ENCODE measurements around the gene ADK. TPM values are rescaled to one million over a fixed set of nuclear protein-coding genes. Genes with fewer than 3 reads are reported as not detected.

Gene ADK
- total RNA-seq, 1 experiment from 2014 or later, result 26.8 TPM

- H3K4me3 Mint-ChIP-seq, result no peak overlapping the region
- TF ChIP-seq CTCF (conservative IDR thresholded peaks at IDR 0.05), result no peak
- Histone ChIP-seq H3K79me1 (ENCODE audit: insufficient read depth, low read depth, low read length, poor library complexity, severe bottlenecking) (no peaks in the 10 kb centered on the region), H4K20me1 (ENCODE audit: control insufficient read depth, insufficient read depth, insufficient read length) (no peaks in the 10 kb centered on the region), H4K5ac (ENCODE audit: insufficient read length, low read depth, low read length) (no peak overlapping the region), H3K4ac (ENCODE audit: low read depth, low read length) (no peak overlapping the region), H3K4me2 (ENCODE audit: insufficient read depth, insufficient read length, low read length) (no peak overlapping the region), H3K23ac (ENCODE audit: insufficient read length, low read depth, low read length) (no peak overlapping the region), H3T11ph (ENCODE audit: low read length) (no peak overlapping the region), H2BK120ac (ENCODE audit: low read depth, low read length, poor library complexity, severe bottlenecking) (no peak overlapping the region), H2AFZ (ENCODE audit: low read length) (no peak overlapping the region), H4K91ac (ENCODE audit: insufficient read length, low read depth, low read length) (no peak overlapping the region), H3K14ac (ENCODE audit: insufficient read depth, low read length) (no peak overlapping the region), H2BK12ac (ENCODE audit: insufficient read length, low read depth, low read length) (no peak overlapping the region), H3K9ac (ENCODE audit: extremely low read depth, insufficient read length, low read length) (no peak overlapping the region), H3K9me3 (ENCODE audit: control insufficient read depth, low read depth, low read length) (no peaks in the 10 kb centered on the region), H3K23me2 (ENCODE audit: insufficient read length, low read depth, low read length, poor library complexity, severe bottlenecking) (no peaks in the 10 kb centered on the region), H2BK20ac (ENCODE audit: low read depth, low read length, poor library complexity, severe bottlenecking) (no peak overlapping the region), H3K56ac (ENCODE audit: insufficient read length, low read depth, low read length) (no peak overlapping the region), H2AK5ac (ENCODE audit: insufficient read length, low read length) (no peak overlapping the region), H3K79me2 (ENCODE audit: insufficient read depth, low read length) (no peaks in the 10 kb centered on the region), H4K8ac (replicated peaks; ENCODE audit: insufficient read length, low read depth, low read length) (no peak overlapping the region), H2BK15ac (ENCODE audit: low read depth, low read length) (no peak overlapping the region), H2BK5ac (ENCODE audit: insufficient read length, low read length) (no peak overlapping the region), H3K4me1 (ENCODE audit: insufficient read depth, low read length) (no peaks in the 10 kb centered on the region), H3K27ac (ENCODE audit: insufficient read length, low read depth, low read length) (no peak overlapping the region), H3K18ac (ENCODE audit: insufficient read length, low read depth, low read length) (no peak overlapping the region), H3K27me3 (ENCODE audit: insufficient read depth, low read length) (no peaks in the 10 kb centered on the region)
- peaks cover 0 to 3% (median 0%) of the 10 kb centered on the region in 3 experiments; a peak in 2 of 7 replicates for H3K36me3 Mint-ChIP-seq (ENCODE audit: insufficient read depth in 1 of 3, low read depth in 3 of 3)
- peaks cover 12 to 15% of the 10 kb centered on the region in 2 experiments for H3K4me1 Mint-ChIP-seq
- no CpG with 5 or more reads among the region's 1 CpG for WGBS (ENCODE audit: extremely low coverage, insufficient read length, low lambda C conversion rate)
- H3K9me3 Mint-ChIP-seq, result no peaks in the 10 kb centered on the region
- H3K27me3 Mint-ChIP-seq (ENCODE audit: low read depth), result no peaks in the 10 kb centered on the region
- no peak for DNase-seq
- no peak overlapping the region for H3K27ac Mint-ChIP-seq
Observed at GRCh38 chr10:74314166-74314565, 163.1 kb downstream of the ADK start.
